ENCODE measurements around the gene POLR2B.
"Not testable (repeated sequence)": the region's sequence is repeated elsewhere in the genome, so short reads cannot be mapped to it uniquely, and the experiment has no call there.

Gene POLR2B

DNA sequence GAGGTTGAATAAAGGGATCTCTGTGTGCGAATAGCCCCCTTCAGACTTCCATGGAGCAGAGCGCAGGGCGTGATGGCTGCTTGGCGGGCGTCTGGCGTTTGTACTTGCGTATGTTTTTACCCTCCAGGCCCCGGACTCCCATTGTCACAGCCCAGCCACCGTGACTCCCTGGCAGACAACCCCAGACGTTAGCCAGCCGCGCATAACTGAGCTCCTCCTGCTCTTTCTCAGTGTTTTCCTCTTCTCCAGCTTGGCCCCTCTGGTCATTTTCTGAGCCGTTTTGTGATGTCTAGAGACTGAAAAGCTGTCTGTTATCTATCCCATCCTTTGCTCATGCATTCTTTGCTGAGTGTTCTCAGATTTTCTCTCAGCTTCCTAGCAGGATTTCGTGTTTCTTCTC lies 77.2 kb downstream of the POLR2B start:
- TF ChIP-seq, protein P1, sequence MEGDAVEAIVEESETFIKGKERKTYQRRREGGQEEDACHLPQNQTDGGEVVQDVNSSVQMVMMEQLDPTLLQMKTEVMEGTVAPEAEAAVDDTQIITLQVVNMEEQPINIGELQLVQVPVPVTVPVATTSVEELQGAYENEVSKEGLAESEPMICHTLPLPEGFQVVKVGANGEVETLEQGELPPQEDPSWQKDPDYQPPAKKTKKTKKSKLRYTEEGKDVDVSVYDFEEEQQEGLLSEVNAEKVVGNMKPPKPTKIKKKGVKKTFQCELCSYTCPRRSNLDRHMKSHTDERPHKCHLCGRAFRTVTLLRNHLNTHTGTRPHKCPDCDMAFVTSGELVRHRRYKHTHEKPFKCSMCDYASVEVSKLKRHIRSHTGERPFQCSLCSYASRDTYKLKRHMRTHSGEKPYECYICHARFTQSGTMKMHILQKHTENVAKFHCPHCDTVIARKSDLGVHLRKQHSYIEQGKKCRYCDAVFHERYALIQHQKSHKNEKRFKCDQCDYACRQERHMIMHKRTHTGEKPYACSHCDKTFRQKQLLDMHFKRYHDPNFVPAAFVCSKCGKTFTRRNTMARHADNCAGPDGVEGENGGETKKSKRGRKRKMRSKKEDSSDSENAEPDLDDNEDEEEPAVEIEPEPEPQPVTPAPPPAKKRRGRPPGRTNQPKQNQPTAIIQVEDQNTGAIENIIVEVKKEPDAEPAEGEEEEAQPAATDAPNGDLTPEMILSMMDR (IDR thresholded peaks at IDR 0.05; ENCODE audit: borderline replicate concordance, control extremely low read depth, extremely low read depth, insufficient read depth, missing control alignments) = no peak
- in situ Hi-C loops (cut with MboI; ENCODE audit: low sequenced_read_pairs, unreplicated experiment) = no loop called here
- no peak for DNase-seq (ENCODE audit: low spot score)

DNA sequence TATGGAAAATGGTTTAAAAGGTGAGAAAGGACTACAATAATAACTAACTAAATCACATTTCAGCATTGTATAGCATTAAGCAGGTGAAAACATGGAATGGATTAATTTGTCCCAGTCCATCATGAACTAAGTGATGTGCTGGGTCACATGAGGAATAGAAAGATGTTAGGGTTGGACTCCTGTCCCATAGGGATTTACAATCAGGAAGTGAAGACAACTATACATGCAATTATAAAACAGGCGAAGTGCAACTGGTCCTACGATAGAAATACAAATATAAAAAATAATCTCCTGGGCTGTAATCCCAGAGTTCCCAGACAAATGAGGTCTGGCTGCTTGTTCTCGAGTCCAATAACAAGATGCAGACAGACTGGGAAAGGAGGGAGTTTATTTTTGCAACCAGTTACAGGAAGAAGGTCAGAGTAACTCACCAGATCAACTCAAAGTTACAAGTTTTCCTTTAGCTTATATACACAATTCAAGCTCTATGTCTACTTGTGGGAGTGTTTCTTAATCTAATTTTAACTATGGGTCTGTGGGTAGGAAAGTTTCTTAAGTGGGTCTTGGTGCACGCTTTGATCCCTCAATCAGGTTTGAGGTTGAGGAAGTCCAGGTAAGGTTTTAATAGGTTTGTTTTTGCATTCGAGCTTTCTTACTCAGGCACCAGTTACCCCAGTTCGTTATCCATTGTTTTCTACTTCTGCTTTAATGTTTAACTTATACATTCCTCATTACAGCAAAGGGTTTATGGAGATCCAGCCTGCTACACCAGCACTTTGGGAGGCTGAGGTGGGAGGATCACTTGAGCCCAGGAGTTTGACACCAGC lies 81.4 kb downstream of the POLR2B start:
- TF ChIP-seq, protein P1 (IDR thresholded peaks at IDR 0.05; ENCODE audit: borderline replicate concordance, control extremely low read depth, extremely low read depth, insufficient read depth, missing control alignments) = no peak
- no peak for DNase-seq (ENCODE audit: low spot score)
- in situ Hi-C loops (cut with MboI; ENCODE audit: low sequenced_read_pairs, unreplicated experiment) = no loop called here

DNA sequence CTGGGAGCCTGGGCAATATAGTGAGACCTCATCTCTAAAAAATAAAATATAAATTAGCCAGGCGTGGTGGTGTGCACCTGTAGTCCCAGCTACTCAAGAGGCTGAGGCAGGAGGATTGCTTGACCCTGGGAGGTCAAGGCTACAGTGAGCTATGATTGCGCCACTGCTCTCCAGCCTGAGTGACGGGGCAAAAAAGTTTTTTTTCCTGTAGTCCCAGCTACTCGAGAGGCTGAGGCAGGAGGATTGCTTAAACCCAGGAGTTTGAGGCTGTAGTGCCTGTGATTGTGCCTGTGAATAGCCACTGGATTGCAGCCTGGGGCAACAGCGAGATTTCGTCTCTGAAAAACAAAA lies 82.0 kb downstream of the POLR2B start:
- DNase-seq (ENCODE audit: low spot score); in situ Hi-C loops (cut with MboI; ENCODE audit: low sequenced_read_pairs, unreplicated experiment): not testable (repeated sequence)

DNA sequence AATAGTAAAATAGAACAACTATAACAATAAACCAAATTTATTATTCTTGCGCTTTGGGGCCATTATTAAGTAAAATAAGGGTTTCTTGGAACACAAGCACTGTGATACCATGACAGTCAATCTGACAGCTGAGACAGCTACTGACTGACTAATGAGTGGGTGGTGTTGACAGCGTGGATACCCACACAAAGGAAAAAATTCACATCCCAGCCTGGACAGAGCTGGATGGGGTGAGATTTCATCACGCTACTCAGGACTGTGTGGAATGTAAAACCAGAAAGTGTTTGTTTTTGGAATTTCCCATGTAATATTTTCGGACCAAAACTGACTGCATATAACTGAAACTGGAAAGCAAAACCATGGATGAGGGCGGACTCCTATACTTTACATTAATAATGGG lies 82.7 kb downstream of the POLR2B start:
- no peak for DNase-seq (ENCODE audit: low spot score)
- in situ Hi-C loops (cut with MboI; ENCODE audit: low sequenced_read_pairs, unreplicated experiment) = no loop called here
- TF ChIP-seq, protein P1 (IDR thresholded peaks at IDR 0.05; ENCODE audit: borderline replicate concordance, control extremely low read depth, extremely low read depth, insufficient read depth, missing control alignments) = no peak

DNA sequence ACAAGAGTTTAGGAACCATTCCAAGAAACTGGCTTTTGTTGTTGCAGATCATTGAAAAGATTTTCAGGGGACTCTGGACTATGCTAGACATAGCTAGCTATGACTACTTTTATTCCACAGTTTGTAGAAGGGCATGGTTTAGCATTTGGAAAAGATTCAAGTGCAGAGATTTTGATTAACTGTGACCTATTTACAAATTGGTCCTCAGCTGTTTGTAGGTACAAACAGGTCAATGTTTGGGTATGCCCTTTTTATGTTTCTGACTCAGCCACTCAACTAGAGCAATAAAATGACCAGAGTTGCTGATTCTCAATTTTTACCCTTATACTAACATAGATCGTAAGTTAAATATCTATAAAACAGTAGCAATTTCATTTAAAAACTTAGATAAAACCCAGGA lies 84.8 kb downstream of the POLR2B start:
- TF ChIP-seq, protein P1 (IDR thresholded peaks at IDR 0.05; ENCODE audit: borderline replicate concordance, control extremely low read depth, extremely low read depth, insufficient read depth, missing control alignments) = no peak
- DNase-seq (ENCODE audit: low spot score) = no peak
- in situ Hi-C loops (cut with MboI; ENCODE audit: low sequenced_read_pairs, unreplicated experiment) = no loop called here

DNA sequence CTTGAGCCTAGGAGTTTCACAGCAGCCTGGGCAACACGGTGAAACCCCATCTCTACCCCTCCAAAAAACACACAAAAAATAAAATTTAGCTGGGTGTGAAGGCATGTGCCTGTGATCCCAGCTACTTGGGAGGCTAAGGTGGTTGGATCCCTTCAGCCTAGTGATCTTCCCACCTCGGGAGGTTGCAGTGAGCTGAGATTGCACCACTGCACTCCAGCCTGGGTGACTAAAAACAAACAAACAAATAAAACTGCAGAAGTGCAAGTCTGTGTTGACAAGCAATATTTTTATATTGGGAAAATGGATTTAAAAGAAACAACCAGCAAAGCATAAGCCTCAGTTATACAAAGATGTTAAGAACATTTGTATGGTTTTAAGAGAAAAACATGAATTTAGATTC lies 85.4 kb downstream of the POLR2B start:
- TF ChIP-seq, protein P1 (IDR thresholded peaks at IDR 0.05; ENCODE audit: borderline replicate concordance, control extremely low read depth, extremely low read depth, insufficient read depth, missing control alignments) = no peak
- in situ Hi-C loops (cut with MboI; ENCODE audit: low sequenced_read_pairs, unreplicated experiment) = no loop called here
- no peak for DNase-seq (ENCODE audit: low spot score)

DNA sequence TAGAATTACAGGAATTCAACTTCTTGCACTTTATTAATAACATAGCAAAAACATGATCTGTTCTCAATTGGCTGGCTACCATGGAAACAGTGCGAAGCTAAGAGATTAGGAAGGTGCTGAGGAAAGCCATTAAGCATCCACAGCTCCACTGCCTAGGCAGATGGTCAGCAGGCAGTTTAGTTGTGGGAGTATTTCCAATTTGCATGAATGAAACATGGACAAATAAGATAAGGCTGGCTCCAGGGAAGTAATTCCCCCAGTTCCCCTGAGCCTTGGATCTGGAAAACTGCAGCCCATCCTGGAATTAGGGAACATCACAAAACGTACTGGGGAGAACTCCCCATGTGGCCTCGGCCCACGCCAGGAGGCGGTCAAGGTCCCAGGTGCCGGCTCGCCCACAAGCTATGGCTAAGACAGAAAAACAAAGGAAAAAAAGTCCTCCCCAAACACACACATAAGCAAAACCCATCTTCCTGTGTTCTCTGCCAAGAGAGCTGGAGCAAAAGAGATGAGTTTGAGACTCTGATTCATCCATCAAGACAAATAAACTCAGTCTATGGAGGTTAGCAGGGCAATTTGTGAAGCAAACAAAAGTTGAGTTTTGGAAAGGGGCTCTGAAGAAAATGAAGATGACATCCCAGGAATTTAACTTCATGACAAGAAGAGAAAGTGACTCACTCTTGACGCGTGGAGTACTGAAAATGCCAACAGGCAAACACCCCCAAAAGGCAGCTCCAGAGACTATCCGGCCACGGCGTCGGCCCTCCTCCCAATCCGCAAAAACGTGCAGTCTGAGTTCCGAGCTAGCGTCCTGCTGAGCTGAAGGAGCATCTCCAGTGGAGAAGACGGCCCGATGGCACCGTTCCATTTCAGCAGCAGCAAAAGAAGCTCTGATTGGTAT lies 86.4 kb downstream of the POLR2B start:
- TF ChIP-seq, protein P1 (IDR thresholded peaks at IDR 0.05; ENCODE audit: borderline replicate concordance, control extremely low read depth, extremely low read depth, insufficient read depth, missing control alignments) = no peak
- in situ Hi-C loops (cut with MboI; ENCODE audit: low sequenced_read_pairs, unreplicated experiment) = no loop called here
- no peak for DNase-seq (ENCODE audit: low spot score)

Measured in GM13976 (cell line).